ENCODE results near the gene SASH1. TPM values are rescaled to one million over a fixed set of nuclear protein-coding genes. Genes with fewer than 3 reads are reported as not detected.

SASH1 gene
- polyA plus RNA-seq, 1 donor from 2014 or later: 7.0 TPM

DNA sequence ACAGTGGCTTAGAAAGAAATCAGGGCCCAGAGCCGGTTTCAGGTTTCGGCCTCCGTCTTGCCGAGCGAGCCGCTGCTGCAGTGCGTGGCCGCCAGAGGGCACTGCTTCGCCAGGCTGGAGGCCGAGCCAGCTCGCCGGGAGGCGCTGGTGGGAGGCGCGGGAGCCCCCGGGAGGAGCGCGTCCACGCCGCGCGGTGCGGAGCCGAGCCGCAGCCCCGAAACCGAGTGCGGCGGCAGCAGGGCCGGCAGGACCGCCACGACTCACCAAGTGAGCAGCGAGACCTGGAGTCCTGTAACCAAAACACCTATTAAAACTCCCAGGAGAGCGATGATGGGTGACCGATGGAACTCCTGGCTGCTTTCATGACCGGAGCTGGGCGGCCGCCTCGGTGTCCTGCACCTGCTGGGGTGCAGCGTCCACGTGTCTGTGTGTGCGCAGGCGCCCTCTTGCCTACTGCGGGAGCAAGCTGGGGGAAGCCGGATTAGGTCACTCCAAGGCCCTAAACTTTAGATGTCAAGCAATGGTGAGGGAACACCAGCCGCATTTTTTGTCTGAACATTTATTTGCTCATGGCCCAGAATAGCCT lies 217.3 kb downstream of the SASH1 start:
- Histone ChIP-seq H4K20me1 (ENCODE audit: insufficient read depth) (no peaks in the 10 kb centered on the region), H3K27me3 (ENCODE audit: insufficient read depth, low read depth, low read length) (no peaks in the 10 kb centered on the region), H3K9me3 (ENCODE audit: low read length) (no peaks in the 10 kb centered on the region), H3K4me3 (ENCODE audit: low read length) (peak overlapping the region; percentile 64), H3K79me2 (replicated peaks; ENCODE audit: insufficient read depth, low read length) (no peaks in the 10 kb centered on the region), H3F3A (ENCODE audit: insufficient read depth, low read length, poor library complexity, severe bottlenecking) (no peaks in the 10 kb centered on the region), H3K9me2 (ENCODE audit: insufficient read depth, low read length) (no peaks in the 10 kb centered on the region), H3K27ac (ENCODE audit: low read length) (no peak overlapping the region), H3K9ac (ENCODE audit: low read length) (peak overlapping the region; percentile 36), H3K36me3 (ENCODE audit: insufficient read depth, low read length) (no peaks in the 10 kb centered on the region), H2AFZ (ENCODE audit: low read depth, low read length) (no peak overlapping the region), H3K4me2 (ENCODE audit: low read length) (no peak overlapping the region)
- TF ChIP-seq SMC3 (conservative IDR thresholded peaks at IDR 0.05; ENCODE audit: poor library complexity): peak; percentile 91
- TF ChIP-seq EZH2 (IDR thresholded peaks at IDR 0.05; ENCODE audit: borderline replicate concordance, insufficient read depth, low read length, poor library complexity, severe bottlenecking): no peak
- TF ChIP-seq EP300 (conservative IDR thresholded peaks at IDR 0.05; ENCODE audit: poor library complexity, severe bottlenecking): no peak
- TF ChIP-seq, protein P1, sequence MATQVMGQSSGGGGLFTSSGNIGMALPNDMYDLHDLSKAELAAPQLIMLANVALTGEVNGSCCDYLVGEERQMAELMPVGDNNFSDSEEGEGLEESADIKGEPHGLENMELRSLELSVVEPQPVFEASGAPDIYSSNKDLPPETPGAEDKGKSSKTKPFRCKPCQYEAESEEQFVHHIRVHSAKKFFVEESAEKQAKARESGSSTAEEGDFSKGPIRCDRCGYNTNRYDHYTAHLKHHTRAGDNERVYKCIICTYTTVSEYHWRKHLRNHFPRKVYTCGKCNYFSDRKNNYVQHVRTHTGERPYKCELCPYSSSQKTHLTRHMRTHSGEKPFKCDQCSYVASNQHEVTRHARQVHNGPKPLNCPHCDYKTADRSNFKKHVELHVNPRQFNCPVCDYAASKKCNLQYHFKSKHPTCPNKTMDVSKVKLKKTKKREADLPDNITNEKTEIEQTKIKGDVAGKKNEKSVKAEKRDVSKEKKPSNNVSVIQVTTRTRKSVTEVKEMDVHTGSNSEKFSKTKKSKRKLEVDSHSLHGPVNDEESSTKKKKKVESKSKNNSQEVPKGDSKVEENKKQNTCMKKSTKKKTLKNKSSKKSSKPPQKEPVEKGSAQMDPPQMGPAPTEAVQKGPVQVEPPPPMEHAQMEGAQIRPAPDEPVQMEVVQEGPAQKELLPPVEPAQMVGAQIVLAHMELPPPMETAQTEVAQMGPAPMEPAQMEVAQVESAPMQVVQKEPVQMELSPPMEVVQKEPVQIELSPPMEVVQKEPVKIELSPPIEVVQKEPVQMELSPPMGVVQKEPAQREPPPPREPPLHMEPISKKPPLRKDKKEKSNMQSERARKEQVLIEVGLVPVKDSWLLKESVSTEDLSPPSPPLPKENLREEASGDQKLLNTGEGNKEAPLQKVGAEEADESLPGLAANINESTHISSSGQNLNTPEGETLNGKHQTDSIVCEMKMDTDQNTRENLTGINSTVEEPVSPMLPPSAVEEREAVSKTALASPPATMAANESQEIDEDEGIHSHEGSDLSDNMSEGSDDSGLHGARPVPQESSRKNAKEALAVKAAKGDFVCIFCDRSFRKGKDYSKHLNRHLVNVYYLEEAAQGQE (IDR thresholded peaks at IDR 0.05; ENCODE audit: borderline replicate concordance): no peak
- no peak for TF ChIP-seq TAF1 (IDR thresholded peaks at IDR 0.05; ENCODE audit: low read depth)
- TF ChIP-seq, protein P2, sequence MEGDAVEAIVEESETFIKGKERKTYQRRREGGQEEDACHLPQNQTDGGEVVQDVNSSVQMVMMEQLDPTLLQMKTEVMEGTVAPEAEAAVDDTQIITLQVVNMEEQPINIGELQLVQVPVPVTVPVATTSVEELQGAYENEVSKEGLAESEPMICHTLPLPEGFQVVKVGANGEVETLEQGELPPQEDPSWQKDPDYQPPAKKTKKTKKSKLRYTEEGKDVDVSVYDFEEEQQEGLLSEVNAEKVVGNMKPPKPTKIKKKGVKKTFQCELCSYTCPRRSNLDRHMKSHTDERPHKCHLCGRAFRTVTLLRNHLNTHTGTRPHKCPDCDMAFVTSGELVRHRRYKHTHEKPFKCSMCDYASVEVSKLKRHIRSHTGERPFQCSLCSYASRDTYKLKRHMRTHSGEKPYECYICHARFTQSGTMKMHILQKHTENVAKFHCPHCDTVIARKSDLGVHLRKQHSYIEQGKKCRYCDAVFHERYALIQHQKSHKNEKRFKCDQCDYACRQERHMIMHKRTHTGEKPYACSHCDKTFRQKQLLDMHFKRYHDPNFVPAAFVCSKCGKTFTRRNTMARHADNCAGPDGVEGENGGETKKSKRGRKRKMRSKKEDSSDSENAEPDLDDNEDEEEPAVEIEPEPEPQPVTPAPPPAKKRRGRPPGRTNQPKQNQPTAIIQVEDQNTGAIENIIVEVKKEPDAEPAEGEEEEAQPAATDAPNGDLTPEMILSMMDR (IDR thresholded peaks at IDR 0.05; ENCODE audit: poor library complexity, severe bottlenecking): peak; percentile 91
- peak; percentile 87 for TF ChIP-seq RAD21 (conservative IDR thresholded peaks at IDR 0.05)
- peak; percentile 45 for TF ChIP-seq MXI1 (conservative IDR thresholded peaks at IDR 0.05; ENCODE audit: poor library complexity, severe bottlenecking)
- TF ChIP-seq POLR2AphosphoS5 (IDR thresholded peaks at IDR 0.05): no peak

- no peaks in the 10 kb centered on the region for H4K20me1 ChIP-seq (ENCODE audit: insufficient read depth)
- no peak for TF ChIP-seq POLR2AphosphoS5 (IDR thresholded peaks at IDR 0.05)
- no peak for TF ChIP-seq MXI1 (conservative IDR thresholded peaks at IDR 0.05; ENCODE audit: poor library complexity, severe bottlenecking)
- no peak for TF ChIP-seq EP300 (conservative IDR thresholded peaks at IDR 0.05; ENCODE audit: poor library complexity, severe bottlenecking)
- TF ChIP-seq, protein P2 (IDR thresholded peaks at IDR 0.05; ENCODE audit: poor library complexity, severe bottlenecking): no peak
- no peak for TF ChIP-seq EZH2 (IDR thresholded peaks at IDR 0.05; ENCODE audit: borderline replicate concordance, insufficient read depth, low read length, poor library complexity, severe bottlenecking)
- TF ChIP-seq RAD21 (conservative IDR thresholded peaks at IDR 0.05): no peak
- TF ChIP-seq, protein P1 (IDR thresholded peaks at IDR 0.05; ENCODE audit: borderline replicate concordance): no peak
- TF ChIP-seq TAF1 (IDR thresholded peaks at IDR 0.05; ENCODE audit: low read depth): no peak
- no peak for TF ChIP-seq SMC3 (conservative IDR thresholded peaks at IDR 0.05; ENCODE audit: poor library complexity)
- no peaks in the 10 kb centered on the region for H3K36me3 ChIP-seq (ENCODE audit: insufficient read depth, low read length)
- no peaks in the 10 kb centered on the region for H3K9me3 ChIP-seq (ENCODE audit: low read length)
- no peaks in the 10 kb centered on the region for H3F3A ChIP-seq (ENCODE audit: insufficient read depth, low read length, poor library complexity, severe bottlenecking)
- H3K79me2 ChIP-seq (replicated peaks; ENCODE audit: insufficient read depth, low read length): no peaks in the 10 kb centered on the region
- H3K4me3 ChIP-seq (ENCODE audit: low read length): no peak overlapping the region
- H3K27me3 ChIP-seq (ENCODE audit: insufficient read depth, low read depth, low read length): no peaks in the 10 kb centered on the region
- no peaks in the 10 kb centered on the region for H3K9me2 ChIP-seq (ENCODE audit: insufficient read depth, low read length)
- no peak overlapping the region for H3K27ac ChIP-seq (ENCODE audit: low read length)
- H3K9ac ChIP-seq (ENCODE audit: low read length): no peak overlapping the region
- no peak overlapping the region for H3K4me2 ChIP-seq (ENCODE audit: low read length)
- no peak overlapping the region for H2AFZ ChIP-seq (ENCODE audit: low read depth, low read length)
Observed at GRCh38 chr6:148561629-148562028, 219.0 kb downstream of the SASH1 start.

All from neural cell (in vitro differentiated cells).